HUES64 (cell line): Measurements from ENCODE around the gene MPPED1.

Experiments
- H3K27ac ChIP-seq: 2 replicates; pipeline ENCODE4 v1.7.0; 2013; ENCODE audit warnings: low read depth, low read length, inconsistent platforms
- H3K27me3 ChIP-seq: 2 replicates; pipeline ENCODE4 v1.6.1; 2013; ENCODE audit warnings: mild to moderate bottlenecking, low read length; ENCODE audit not compliant: insufficient read depth
- H3K36me3 ChIP-seq: 2 replicates; pipeline ENCODE4 v1.6.1; 2013; ENCODE audit warnings: mild to moderate bottlenecking, low read length; ENCODE audit not compliant: insufficient read depth
- H3K4me1 ChIP-seq: 2 replicates; pipeline ENCODE4 v1.6.1; 2013; ENCODE audit warnings: mild to moderate bottlenecking, low read length, moderate library complexity; ENCODE audit not compliant: insufficient read depth
- H3K4me3 ChIP-seq: 2 replicates; pipeline ENCODE4 v1.5.1; 2013; ENCODE audit warnings: mild to moderate bottlenecking, low read length, moderate library complexity
- H3K9ac ChIP-seq: 2 replicates; pipeline ENCODE4 v1.6.1; 2013; ENCODE audit warnings: mild to moderate bottlenecking, low read depth, low read length
- H3K9me3 ChIP-seq: 2 replicates; pipeline ENCODE4 v1.6.1; 2013; ENCODE audit warnings: low read depth, low read length; ENCODE audit not compliant: insufficient read depth
- WGBS: fragments of 150-250, 120-280 bp; methylation state at CpG from one replicate; pipeline ENCODE4 v1.1.7; 2013; ENCODE audit warnings: missing lambda C conversion rate; 5-methylcytosine and 5-hydroxymethylcytosine counted together

Gene MPPED1

DNA sequence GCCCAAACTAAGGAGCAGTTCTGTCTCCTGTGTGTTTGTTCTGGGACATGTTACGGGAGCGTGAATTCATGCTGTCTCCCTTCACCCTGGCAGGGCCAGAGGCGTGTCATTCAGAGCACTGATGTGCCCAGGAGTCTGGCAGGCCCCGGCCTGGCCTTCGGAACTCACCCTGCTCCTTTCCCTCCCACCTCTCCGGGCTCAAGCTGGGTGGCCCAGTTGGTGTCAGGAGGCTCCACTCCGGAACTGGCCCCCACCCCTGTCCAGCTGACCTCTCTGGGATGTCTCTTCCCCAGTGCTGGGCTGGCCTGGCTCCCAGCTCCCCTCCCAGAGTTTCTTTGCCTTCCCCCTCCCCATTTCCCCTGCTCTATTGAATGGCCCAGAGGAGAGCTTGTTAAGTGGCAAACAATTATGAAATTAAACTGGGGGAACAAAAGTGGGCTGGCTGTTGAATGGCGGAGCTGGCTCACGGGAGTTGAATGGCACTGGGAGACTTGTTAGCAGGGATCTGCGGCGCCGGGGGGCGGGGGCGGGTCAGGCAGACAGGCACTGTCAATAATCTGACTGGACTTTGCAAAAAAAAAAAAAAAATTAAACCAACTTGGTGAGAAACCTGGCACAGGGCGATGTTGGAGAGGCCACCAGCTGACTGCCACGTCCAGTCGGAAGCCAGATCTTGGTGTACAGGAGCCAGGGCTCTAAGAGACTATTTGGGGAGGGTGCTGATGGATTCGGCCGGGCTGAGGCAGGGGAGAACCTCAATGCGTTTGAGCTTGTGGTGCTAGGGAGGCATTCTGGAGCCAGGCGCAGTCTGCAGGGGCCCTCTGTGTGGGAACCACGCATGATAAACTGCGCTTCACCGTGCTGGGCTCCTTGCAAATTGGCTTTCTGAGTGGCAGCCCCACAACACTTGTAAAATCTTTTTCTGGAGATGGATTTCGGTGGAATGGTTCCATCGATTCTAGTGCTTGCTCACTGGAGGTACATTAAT is 1.3 kb downstream of the MPPED1 start:
- Histone ChIP-seq H3K36me3 (no peaks in the 10 kb centered on the region), H3K9ac (no peak overlapping the region), H3K4me1 (no peaks in the 10 kb centered on the region), H3K27ac (no peak overlapping the region), H3K9me3 (no peaks in the 10 kb centered on the region), H3K27me3 (peaks cover 69% of the 10 kb centered on the region), H3K4me3 (peak overlapping the region; percentile 49; the same call in 1 of the 2 replicates)
- WGBS, result 76% methylated on average over 26 of the region's 26 CpGs

- 86% methylated on average over 11 of the region's 11 CpGs for WGBS
- peaks cover 69% of the 10 kb centered on the region for H3K27me3 ChIP-seq
- H3K36me3 ChIP-seq, result no peaks in the 10 kb centered on the region
These were observed 2.0 kb downstream of the MPPED1 start for GRCh38 chr22:43413826-43414225.

DNA sequence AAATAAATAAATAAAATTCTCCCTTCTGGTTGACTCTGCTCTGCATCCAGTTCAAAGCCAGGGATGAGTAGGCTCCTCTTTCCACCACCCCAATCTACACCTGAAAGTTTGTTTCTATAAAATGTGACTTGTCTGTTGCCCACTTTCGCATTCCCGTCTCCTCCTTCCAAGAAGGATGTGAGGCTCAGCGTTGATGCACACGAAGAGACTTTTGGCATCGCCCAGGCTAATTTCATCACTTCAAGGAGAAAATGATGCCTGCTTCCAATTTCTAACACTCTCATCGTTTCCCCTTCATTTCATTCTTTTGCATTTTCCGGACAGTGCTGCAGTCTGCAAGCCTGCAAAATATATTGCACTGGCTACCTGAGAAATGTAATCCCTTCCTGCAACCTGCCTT is 3.9 kb downstream of the MPPED1 start:
- Histone ChIP-seq H3K9ac (no peak overlapping the region), H3K27ac (no peak overlapping the region), H3K27me3 (peaks cover 50% of the 10 kb centered on the region), H3K4me1 (no peaks in the 10 kb centered on the region), H3K4me3 (no peak overlapping the region), H3K36me3 (no peaks in the 10 kb centered on the region), H3K9me3 (no peaks in the 10 kb centered on the region)
- WGBS, result 86% methylated on average over 7 of the region's 7 CpGs

More at GRCh38 chr22:43413826-43414225, 2.0 kb downstream of the MPPED1 start:
- Histone ChIP-seq H3K9me3 (no peaks in the 10 kb centered on the region), H3K4me1 (no peaks in the 10 kb centered on the region), H3K9ac (no peak overlapping the region), H3K27ac (no peak overlapping the region), H3K4me3 (no peak overlapping the region)

- Histone ChIP-seq H3K9me3 (no peaks in the 10 kb centered on the region), H3K4me1 (no peaks in the 10 kb centered on the region), H3K36me3 (no peaks in the 10 kb centered on the region), H3K4me3 (no peak overlapping the region), H3K27me3 (peaks cover 36% of the 10 kb centered on the region), H3K27ac (no peak overlapping the region), H3K9ac (no peak overlapping the region)
- 92% methylated on average over 10 of the region's 11 CpGs for WGBS
These were observed 5.7 kb downstream of the MPPED1 start for GRCh38 chr22:43417555-43417954.

GRCh38 chr22:43418079-43418825 is 6.4 kb downstream of the MPPED1 start:
- Histone ChIP-seq H3K36me3 (no peaks in the 10 kb centered on the region), H3K9me3 (no peaks in the 10 kb centered on the region), H3K4me1 (no peaks in the 10 kb centered on the region), H3K27ac (no peak overlapping the region), H3K4me3 (no peak overlapping the region), H3K9ac (no peak overlapping the region), H3K27me3 (peaks cover 29% of the 10 kb centered on the region)
- 90% methylated on average over 15 of the region's 15 CpGs for WGBS

- H3K9me3 ChIP-seq, result no peaks in the 10 kb centered on the region
- no peak overlapping the region for H3K9ac ChIP-seq
- H3K27me3 ChIP-seq, result peaks cover 17% of the 10 kb centered on the region; the same call in 1 of the 2 replicates
- 88% methylated on average over 13 of the region's 13 CpGs for WGBS
- no peaks in the 10 kb centered on the region for H3K4me1 ChIP-seq
- H3K36me3 ChIP-seq, result no peaks in the 10 kb centered on the region
- no peak overlapping the region for H3K4me3 ChIP-seq
- no peak overlapping the region for H3K27ac ChIP-seq
These were observed 7.7 kb downstream of the MPPED1 start for GRCh38 chr22:43419371-43420080.

- 91% methylated on average over 36 of the region's 36 CpGs for WGBS
These were observed 9.3 kb downstream of the MPPED1 start for GRCh38 chr22:43421046-43421665.

GRCh38 chr22:43421914-43422615 is 10.3 kb downstream of the MPPED1 start:
- no peaks in the 10 kb centered on the region for H3K27me3 ChIP-seq
- WGBS, result 93% methylated on average over 13 of the region's 13 CpGs

More at GRCh38 chr22:43421046-43421665, 9.3 kb downstream of the MPPED1 start:
- Histone ChIP-seq H3K9ac (no peak overlapping the region), H3K9me3 (no peaks in the 10 kb centered on the region), H3K27ac (no peak overlapping the region), H3K4me3 (no peak overlapping the region), H3K27me3 (peaks cover 4% of the 10 kb centered on the region; the same call in 1 of the 2 replicates), H3K36me3 (no peaks in the 10 kb centered on the region), H3K4me1 (no peaks in the 10 kb centered on the region)

DNA sequence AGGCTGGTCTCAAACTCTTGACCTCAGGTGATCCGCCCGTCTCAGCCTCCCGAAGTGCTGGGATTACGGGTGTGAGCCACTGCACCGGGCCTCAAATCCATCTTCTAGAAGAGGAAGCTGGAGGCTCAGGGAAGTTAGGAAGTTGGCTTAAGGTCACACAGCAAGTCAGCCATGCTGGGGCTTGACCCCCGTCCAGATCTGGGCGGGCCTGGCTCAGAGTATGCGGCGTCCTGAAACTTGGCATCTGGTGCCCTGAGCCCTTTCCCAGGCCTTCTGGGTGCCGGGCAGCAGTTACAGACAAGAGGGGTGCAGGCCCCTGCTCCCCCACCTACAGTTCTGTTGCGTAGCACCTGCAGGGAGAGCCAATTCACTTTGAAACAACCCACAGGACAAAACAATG is 11.2 kb downstream of the MPPED1 start:
- no peaks in the 10 kb centered on the region for H3K27me3 ChIP-seq
- WGBS, result 93% methylated on average over 11 of the region's 11 CpGs

More at GRCh38 chr22:43421914-43422615, 10.3 kb downstream of the MPPED1 start:
- H3K36me3 ChIP-seq, result no peaks in the 10 kb centered on the region
- H3K9ac ChIP-seq, result no peak overlapping the region
- H3K27ac ChIP-seq, result no peak overlapping the region
- no peaks in the 10 kb centered on the region for H3K9me3 ChIP-seq
- H3K4me3 ChIP-seq, result no peak overlapping the region
- no peaks in the 10 kb centered on the region for H3K4me1 ChIP-seq

DNA sequence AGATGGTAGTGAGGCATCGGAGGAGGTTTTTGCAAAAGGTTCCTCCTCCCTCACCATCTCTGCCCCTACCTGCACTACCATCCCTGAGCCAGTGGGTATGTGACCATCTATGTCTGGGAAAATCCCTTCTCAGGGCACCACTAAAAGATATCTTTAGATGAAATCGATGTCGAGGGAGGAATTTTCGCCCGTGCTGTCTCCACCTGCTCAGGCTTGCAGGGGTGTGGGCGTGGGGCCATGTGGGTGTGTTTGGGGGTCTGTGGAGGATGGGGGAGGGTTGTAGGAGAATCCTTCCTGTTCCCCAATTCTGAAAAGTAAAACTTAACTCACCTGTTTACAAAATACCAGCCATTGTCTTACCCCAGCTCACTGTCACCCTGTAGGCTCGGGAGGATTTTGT is 12.4 kb downstream of the MPPED1 start:
- Histone ChIP-seq H3K4me3 (no peak overlapping the region), H3K36me3 (no peaks in the 10 kb centered on the region), H3K9ac (no peak overlapping the region), H3K9me3 (no peaks in the 10 kb centered on the region), H3K4me1 (no peaks in the 10 kb centered on the region; the same call in 1 of the 2 replicates), H3K27me3 (no peaks in the 10 kb centered on the region), H3K27ac (no peak overlapping the region)
- WGBS, result 93% methylated on average over 6 of the region's 7 CpGs

More for the DNA sequence above, 11.2 kb downstream of the MPPED1 start:
- Histone ChIP-seq H3K9me3 (no peaks in the 10 kb centered on the region), H3K27ac (no peak overlapping the region), H3K4me3 (no peak overlapping the region), H3K36me3 (no peaks in the 10 kb centered on the region), H3K4me1 (no peaks in the 10 kb centered on the region), H3K9ac (no peak overlapping the region)
